ENCODE results near the gene GIGYF1.

- no peak for TF ChIP-seq JUN (IDR thresholded peaks at IDR 0.05; ENCODE audit: borderline replicate concordance, insufficient read depth, insufficient read length, low read depth)
- TF ChIP-seq GATA2 (IDR thresholded peaks at IDR 0.05; ENCODE audit: insufficient read depth, insufficient read length, low read depth, low read length), result no peak
- no peak for TF ChIP-seq EZH2 (IDR thresholded peaks at IDR 0.05; ENCODE audit: borderline replicate concordance, low read depth, low read length, severe bottlenecking)
- peak in 1 of 2 donors; percentile 11 for TF ChIP-seq CTCF (IDR thresholded peaks at IDR 0.05; ENCODE audit: extremely low read depth in 1 of 2, insufficient read depth in 1 of 2, low read depth in 1 of 2, low read length in 2 of 2)
- TF ChIP-seq POLR2A (IDR thresholded peaks at IDR 0.05; ENCODE audit: low read depth, low read length), result no peak
- TF ChIP-seq MYC (IDR thresholded peaks at IDR 0.05; ENCODE audit: low read depth, low read length), result no peak
- TF ChIP-seq POLR2AphosphoS5 (IDR thresholded peaks at IDR 0.05; ENCODE audit: insufficient read depth, low read depth, low read length), result no peak
Observed at GRCh38 chr7:100719523-100720278, 25.7 kb upstream of the GIGYF1 start.

All from endothelial cell of umbilical vein (primary cell).